Measurements from ENCODE around the gene GOLGA6C.

DNA sequence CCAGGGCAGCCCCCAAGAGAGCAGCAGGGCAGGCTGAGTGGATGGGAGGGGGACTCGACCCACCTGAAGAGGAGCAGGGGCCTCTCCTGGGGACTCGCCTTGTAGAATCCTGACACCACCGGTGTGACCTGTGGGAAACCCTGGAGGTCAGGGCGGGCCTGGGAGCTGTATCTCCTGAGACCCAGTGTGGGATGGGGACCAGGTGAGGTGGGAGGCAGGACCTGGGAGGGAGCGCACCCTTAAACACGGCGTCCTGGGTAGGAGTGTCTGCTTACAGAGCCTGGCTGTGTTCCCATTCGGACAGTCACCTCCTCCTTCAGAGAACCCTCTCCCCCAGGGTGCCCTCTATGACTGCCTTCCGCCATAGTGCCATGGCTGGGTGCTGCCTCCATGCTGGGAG is 29.3 kb upstream of the GOLGA6C start:
- no peak for TF ChIP-seq POLR2A (IDR thresholded peaks at IDR 0.05)
- TF ChIP-seq, protein P1, sequence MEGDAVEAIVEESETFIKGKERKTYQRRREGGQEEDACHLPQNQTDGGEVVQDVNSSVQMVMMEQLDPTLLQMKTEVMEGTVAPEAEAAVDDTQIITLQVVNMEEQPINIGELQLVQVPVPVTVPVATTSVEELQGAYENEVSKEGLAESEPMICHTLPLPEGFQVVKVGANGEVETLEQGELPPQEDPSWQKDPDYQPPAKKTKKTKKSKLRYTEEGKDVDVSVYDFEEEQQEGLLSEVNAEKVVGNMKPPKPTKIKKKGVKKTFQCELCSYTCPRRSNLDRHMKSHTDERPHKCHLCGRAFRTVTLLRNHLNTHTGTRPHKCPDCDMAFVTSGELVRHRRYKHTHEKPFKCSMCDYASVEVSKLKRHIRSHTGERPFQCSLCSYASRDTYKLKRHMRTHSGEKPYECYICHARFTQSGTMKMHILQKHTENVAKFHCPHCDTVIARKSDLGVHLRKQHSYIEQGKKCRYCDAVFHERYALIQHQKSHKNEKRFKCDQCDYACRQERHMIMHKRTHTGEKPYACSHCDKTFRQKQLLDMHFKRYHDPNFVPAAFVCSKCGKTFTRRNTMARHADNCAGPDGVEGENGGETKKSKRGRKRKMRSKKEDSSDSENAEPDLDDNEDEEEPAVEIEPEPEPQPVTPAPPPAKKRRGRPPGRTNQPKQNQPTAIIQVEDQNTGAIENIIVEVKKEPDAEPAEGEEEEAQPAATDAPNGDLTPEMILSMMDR (IDR thresholded peaks at IDR 0.05) = no peak
- TF ChIP-seq POLR2AphosphoS5 (IDR thresholded peaks at IDR 0.05) = no peak
- no peak for TF ChIP-seq EP300 (IDR thresholded peaks at IDR 0.05; ENCODE audit: low read depth)
